ENCODE data around the gene AREG.

The AREG gene

GRCh38 chr4:74453037-74453635, 8.2 kb downstream of the AREG start:
- no peaks in the 10 kb centered on the region for H3K36me3 ChIP-seq (ENCODE audit: insufficient read depth, low read length)
- no peak for TF ChIP-seq EZH2phosphoT487 (IDR thresholded peaks at IDR 0.05; ENCODE audit: borderline replicate concordance)
- no peak for TF ChIP-seq CTCF (conservative IDR thresholded peaks at IDR 0.05; ENCODE audit: low read length)
- no peaks in the 10 kb centered on the region for H3F3A ChIP-seq (ENCODE audit: low read depth)
- no peaks in the 10 kb centered on the region for H3K9me2 ChIP-seq (replicated peaks; ENCODE audit: low read depth, low read length)
- H3K4me3 ChIP-seq (ENCODE audit: low read length, poor library complexity, severe bottlenecking) = no peak overlapping the region
- H3K9me3 ChIP-seq (ENCODE audit: insufficient read depth, low read depth, low read length) = no peaks in the 10 kb centered on the region
- H3K79me2 ChIP-seq (ENCODE audit: insufficient read depth, low read length) = no peaks in the 10 kb centered on the region
- no peaks in the 10 kb centered on the region for H4K20me1 ChIP-seq (ENCODE audit: insufficient read depth, low read length, poor library complexity, severe bottlenecking)
- H2AFZ ChIP-seq (ENCODE audit: low read length) = no peak overlapping the region
- no peak overlapping the region for H3K4me2 ChIP-seq (ENCODE audit: low read depth, low read length, poor library complexity, severe bottlenecking)
- no peak overlapping the region for H3K9ac ChIP-seq (ENCODE audit: low read depth, low read length, poor library complexity, severe bottlenecking)
- no peaks in the 10 kb centered on the region for H3K4me1 ChIP-seq (ENCODE audit: insufficient read depth, low read length, poor library complexity, severe bottlenecking)
- H3K27me3 ChIP-seq (ENCODE audit: insufficient read depth, low read length, poor library complexity, severe bottlenecking) = peaks cover 5% of the 10 kb centered on the region

- no peaks in the 10 kb centered on the region for H3K36me3 ChIP-seq (ENCODE audit: insufficient read depth, low read length)
- H3K9me2 ChIP-seq (replicated peaks; ENCODE audit: low read depth, low read length) = no peaks in the 10 kb centered on the region
- H3K4me2 ChIP-seq (ENCODE audit: low read depth, low read length, poor library complexity, severe bottlenecking) = no peak overlapping the region
- H3K27me3 ChIP-seq (ENCODE audit: insufficient read depth, low read length, poor library complexity, severe bottlenecking) = peaks cover 5% of the 10 kb centered on the region
- H3K9me3 ChIP-seq (ENCODE audit: insufficient read depth, low read depth, low read length) = no peaks in the 10 kb centered on the region
- no peak for TF ChIP-seq CTCF (conservative IDR thresholded peaks at IDR 0.05; ENCODE audit: low read length)
- TF ChIP-seq EZH2phosphoT487 (IDR thresholded peaks at IDR 0.05; ENCODE audit: borderline replicate concordance) = no peak
- H3F3A ChIP-seq (ENCODE audit: low read depth) = no peaks in the 10 kb centered on the region
- no peaks in the 10 kb centered on the region for H3K4me1 ChIP-seq (ENCODE audit: insufficient read depth, low read length, poor library complexity, severe bottlenecking)
- H3K9ac ChIP-seq (ENCODE audit: low read depth, low read length, poor library complexity, severe bottlenecking) = no peak overlapping the region
- H4K20me1 ChIP-seq (ENCODE audit: insufficient read depth, low read length, poor library complexity, severe bottlenecking) = no peaks in the 10 kb centered on the region
- H2AFZ ChIP-seq (ENCODE audit: low read length) = no peak overlapping the region
- no peaks in the 10 kb centered on the region for H3K79me2 ChIP-seq (ENCODE audit: insufficient read depth, low read length)
- no peak overlapping the region for H3K4me3 ChIP-seq (ENCODE audit: low read length, poor library complexity, severe bottlenecking)
These were observed 9.2 kb downstream of the AREG start for GRCh38 chr4:74453829-74454742.

GRCh38 chr4:74455361-74456055, 10.6 kb downstream of the AREG start:
- H3K4me1 ChIP-seq (ENCODE audit: insufficient read depth, low read length, poor library complexity, severe bottlenecking) = no peaks in the 10 kb centered on the region
- H3K9me3 ChIP-seq (ENCODE audit: insufficient read depth, low read depth, low read length) = no peaks in the 10 kb centered on the region
- peaks cover 5% of the 10 kb centered on the region for H3K27me3 ChIP-seq (ENCODE audit: insufficient read depth, low read length, poor library complexity, severe bottlenecking)
- H4K20me1 ChIP-seq (ENCODE audit: insufficient read depth, low read length, poor library complexity, severe bottlenecking) = no peaks in the 10 kb centered on the region
- no peak overlapping the region for H2AFZ ChIP-seq (ENCODE audit: low read length)
- no peak overlapping the region for H3K4me3 ChIP-seq (ENCODE audit: low read length, poor library complexity, severe bottlenecking)
- no peaks in the 10 kb centered on the region for H3K9me2 ChIP-seq (replicated peaks; ENCODE audit: low read depth, low read length)
- TF ChIP-seq CTCF (conservative IDR thresholded peaks at IDR 0.05; ENCODE audit: low read length) (no peak), EZH2phosphoT487 (IDR thresholded peaks at IDR 0.05; ENCODE audit: borderline replicate concordance) (no peak)
- no peak overlapping the region for H3K4me2 ChIP-seq (ENCODE audit: low read depth, low read length, poor library complexity, severe bottlenecking)
- no peak overlapping the region for H3K9ac ChIP-seq (ENCODE audit: low read depth, low read length, poor library complexity, severe bottlenecking)
- H3K79me2 ChIP-seq (ENCODE audit: insufficient read depth, low read length) = no peaks in the 10 kb centered on the region
- H3K36me3 ChIP-seq (ENCODE audit: insufficient read depth, low read length) = no peaks in the 10 kb centered on the region
- H3F3A ChIP-seq (ENCODE audit: low read depth) = no peaks in the 10 kb centered on the region
